ENCODE results near the gene GALNT1. TPM values are rescaled to one million over a fixed set of nuclear protein-coding genes. Genes with fewer than 3 reads are reported as not detected.
A peak's percentile ranks its signal among the peaks of the same experiment; 100 is the strongest.

The GALNT1 gene
- total and polyA plus RNA-seq, 9 of the 15 experiments (the other 6 are each of a cell fraction or from before 2014, with no cell fraction given) = 14.4 to 54.1 (median 36.6) TPM

GRCh38 chr18:35580701-35581539 lies 620 bp upstream of the GALNT1 start (continued):
- no peak for TF ChIP-seq FOS (IDR thresholded peaks at IDR 0.05; ENCODE audit: extremely low read depth, insufficient read length)
- TF ChIP-seq E2F8 (IDR thresholded peaks at IDR 0.05; ENCODE audit: low read depth, partially characterized antibody) = no peak
- TF ChIP-seq ZNF316 (IDR thresholded peaks at IDR 0.05) = no peak
- TF ChIP-seq HSF4 (CRISPR knock-in tag; IDR thresholded peaks at IDR 0.05; ENCODE audit: borderline replicate concordance) = no peak
- no peak; the same call in 1 of the 2 replicates for TF ChIP-seq ETV5 (CRISPR knock-in tag; IDR thresholded peaks at IDR 0.05; ENCODE audit: low read depth)
- peak; percentile 77 to 97 for TF ChIP-seq E2F6 (IDR thresholded peaks at IDR 0.05; ENCODE audit: borderline replicate concordance in 1 of 2, extremely low read depth in 1 of 2, insufficient read depth in 1 of 2, insufficient read length in 1 of 2, low read depth in 1 of 2, low read length in 1 of 2, poor library complexity in 1 of 2, severe bottlenecking in 1 of 2)
- TF ChIP-seq SMARCE1 (IDR thresholded peaks at IDR 0.05) = no peak
- no peak for TF ChIP-seq TEAD4 (IDR thresholded peaks at IDR 0.05; ENCODE audit: low read length)
- no peak for TF ChIP-seq TEAD4 (CRISPR knock-in tag; IDR thresholded peaks at IDR 0.05; ENCODE audit: borderline replicate concordance)
- TF ChIP-seq MAFG (tag; conservative IDR thresholded peaks at IDR 0.05) = no peak
- TF ChIP-seq SIX5 (IDR thresholded peaks at IDR 0.05; ENCODE audit: borderline replicate concordance in 1 of 2, insufficient read depth in 1 of 2, low read depth in 1 of 2, low read length in 2 of 2) = no peak
- TF ChIP-seq PTTG1 (tag; IDR thresholded peaks at IDR 0.05; ENCODE audit: low read depth) = no peak
- TF ChIP-seq ZNF551 (CRISPR knock-in tag; IDR thresholded peaks at IDR 0.05) = no peak
- no peak for TF ChIP-seq ZNF398 (CRISPR knock-in tag; IDR thresholded peaks at IDR 0.05)
- peak; percentile 17; the same call in 1 of the 2 replicates for TF ChIP-seq ZBTB1 (CRISPR knock-in tag; IDR thresholded peaks at IDR 0.05; ENCODE audit: borderline replicate concordance, low read depth)
- no peak for TF ChIP-seq ID3 (CRISPR knock-in tag; IDR thresholded peaks at IDR 0.05)
- peak; percentile 55; the same call in 1 of the 2 replicates for TF ChIP-seq ID3 (tag; IDR thresholded peaks at IDR 0.05)
- TF ChIP-seq ELK1 (CRISPR knock-in tag; IDR thresholded peaks at IDR 0.05) = no peak
- TF ChIP-seq POU5F1 (IDR thresholded peaks at IDR 0.05; ENCODE audit: borderline replicate concordance, low read depth, low read length, partially characterized antibody) = no peak

Data from K562 (cell line).